Endothelial cell of umbilical vein (primary cell): Measurements from ENCODE around the gene ATP13A4.

Experiments
- CTCF ChIP-seq, 2 donors: IDR thresholded peaks; 1 replicate in 1 of 2; 2 replicates in 1 of 2; pipeline ENCODE4 v1.5.1; 2011; ENCODE audit warnings: low read length in 2 of 2, mild to moderate bottlenecking in 2 of 2, moderate library complexity in 2 of 2, control low read depth in 1 of 2, inconsistent platforms in 1 of 2, low read depth in 1 of 2; ENCODE audit not compliant: insufficient read depth in 1 of 2; ENCODE audit errors: extremely low read depth in 1 of 2
- EZH2 ChIP-seq: IDR thresholded peaks from 2 replicates; pipeline ENCODE4 v1.6.1; 2012; ENCODE audit warnings: borderline replicate concordance, low read depth, mild to moderate bottlenecking, moderate library complexity, low read length, inconsistent platforms; ENCODE audit not compliant: severe bottlenecking
- FOS ChIP-seq: IDR thresholded peaks from 2 replicates; pipeline ENCODE4 v1.6.1; 2011; ENCODE audit warnings: mild to moderate bottlenecking, low read length, moderate library complexity, borderline replicate concordance; ENCODE audit not compliant: insufficient read depth
- GATA2 ChIP-seq: IDR thresholded peaks from 2 replicates; pipeline ENCODE4 v1.7.0; 2011; ENCODE audit warnings: low read depth, mild to moderate bottlenecking, moderate library complexity, mixed read lengths, low read length; ENCODE audit not compliant: insufficient read length, insufficient read depth
- MAX ChIP-seq: IDR thresholded peaks from 2 replicates; pipeline ENCODE4 v1.6.1; 2011; ENCODE audit not compliant: insufficient read depth, insufficient read length
- POLR2A ChIP-seq: IDR thresholded peaks from 2 replicates; pipeline ENCODE4 v1.6.1; 2012; ENCODE audit warnings: low read depth, mild to moderate bottlenecking, control low read depth, low read length

GRCh38 chr3:193464889-193465288 lies 89.8 kb downstream of the ATP13A4 start:
- no peak for TF ChIP-seq MAX
- no peak for TF ChIP-seq POLR2A
- no peak for TF ChIP-seq CTCF (IDR thresholded peaks at IDR 0.05; ENCODE audit: extremely low read depth in 1 of 2, insufficient read depth in 1 of 2, low read depth in 1 of 2, low read length in 2 of 2)
- no peak for TF ChIP-seq EZH2
- no peak for TF ChIP-seq FOS
- TF ChIP-seq GATA2: no peak
